MCF 10A (cell line): ENCODE data around the gene AGPAT4. TPM values are rescaled to one million over a fixed set of nuclear protein-coding genes. Genes with fewer than 3 reads are reported as not detected.

Source experiments
- BruUV-seq: library from RNA; stranded (reverse); fragments of 400-500 nt; replicated peaks from 2 replicates; lab custom pipeline; 2021; lab: Mats Ljungman, UMichigan
- CTCF ChIA-PET: fragments of 300-600 bp; sonication (Branson Sonifier 250); formaldehyde crosslinking; extraction: SDS; loops from one replicate; lab custom pipeline; 2021; ENCODE audit warnings: antibody characterized with exemption, inconsistent platforms; lab: Yijun Ruan, JAX
- POLR2A ChIA-PET: fragments of 300-600, 350-650 bp; sonication (Branson Sonifier 250); formaldehyde crosslinking; extraction: SDS; loops from one replicate; lab custom pipeline; 2020; ENCODE audit warnings: antibody characterized with exemption, inconsistent platforms; lab: Yijun Ruan, JAX
- DNase-seq: peaks from one replicate; pipeline ENCODE4 v3.0.0-alpha.2; 2018; ENCODE audit not compliant: unreplicated experiment
- H3K27ac Mint-ChIP-seq: one replicate; pipeline ENCODE4 v1.8.0; 2022; ENCODE audit warnings: mild to moderate bottlenecking, low read depth, mixed read lengths; ENCODE audit not compliant: unreplicated experiment
- H3K27me3 Mint-ChIP-seq: one replicate; pipeline ENCODE4 v1.8.0; 2022; ENCODE audit warnings: mixed read lengths; ENCODE audit not compliant: insufficient read depth, unreplicated experiment
- H3K36me3 Mint-ChIP-seq: one replicate; pipeline ENCODE4 v1.8.0; 2022; ENCODE audit warnings: mild to moderate bottlenecking, moderate library complexity, mixed read lengths; ENCODE audit not compliant: insufficient read depth, unreplicated experiment
- H3K4me1 Mint-ChIP-seq: one replicate; pipeline ENCODE4 v1.8.0; 2022; ENCODE audit warnings: mixed read lengths; ENCODE audit not compliant: insufficient read depth, unreplicated experiment
- H3K4me3 Mint-ChIP-seq: one replicate; pipeline ENCODE4 v1.8.0; 2022; ENCODE audit warnings: mild to moderate bottlenecking, moderate library complexity, mixed read lengths; ENCODE audit not compliant: unreplicated experiment
- H3K9me3 Mint-ChIP-seq: one replicate; pipeline ENCODE4 v1.8.0; 2022; ENCODE audit warnings: mixed read lengths; ENCODE audit not compliant: unreplicated experiment
- intact Hi-C: fragments of 100-400 bp; cut with micrococcal nuclease; formaldehyde crosslinking; loops from 2 replicates; pipeline ENCODE4 v1.14.1; 2022
- total RNA-seq: library from RNA; stranded (reverse); gene quantifications from 2 replicates; pipeline ENCODE4 v1.2.3, GENCODE V29; 2022
- TF ChIP-seq, protein P1 (sequence below): fragments of 200-600 bp; IDR thresholded peaks from one replicate; pipeline ENCODE4 v1.8.0; 2022; ENCODE audit warnings: antibody characterized with exemption, mild to moderate bottlenecking; ENCODE audit not compliant: unreplicated experiment

AGPAT4 gene
- total RNA-seq, 1 experiment from 2014 or later: 5.6 TPM

- H3K4me3 Mint-ChIP-seq: no peak overlapping the region
- intact Hi-C loops: no loop called here
- TF ChIP-seq, protein P1, sequence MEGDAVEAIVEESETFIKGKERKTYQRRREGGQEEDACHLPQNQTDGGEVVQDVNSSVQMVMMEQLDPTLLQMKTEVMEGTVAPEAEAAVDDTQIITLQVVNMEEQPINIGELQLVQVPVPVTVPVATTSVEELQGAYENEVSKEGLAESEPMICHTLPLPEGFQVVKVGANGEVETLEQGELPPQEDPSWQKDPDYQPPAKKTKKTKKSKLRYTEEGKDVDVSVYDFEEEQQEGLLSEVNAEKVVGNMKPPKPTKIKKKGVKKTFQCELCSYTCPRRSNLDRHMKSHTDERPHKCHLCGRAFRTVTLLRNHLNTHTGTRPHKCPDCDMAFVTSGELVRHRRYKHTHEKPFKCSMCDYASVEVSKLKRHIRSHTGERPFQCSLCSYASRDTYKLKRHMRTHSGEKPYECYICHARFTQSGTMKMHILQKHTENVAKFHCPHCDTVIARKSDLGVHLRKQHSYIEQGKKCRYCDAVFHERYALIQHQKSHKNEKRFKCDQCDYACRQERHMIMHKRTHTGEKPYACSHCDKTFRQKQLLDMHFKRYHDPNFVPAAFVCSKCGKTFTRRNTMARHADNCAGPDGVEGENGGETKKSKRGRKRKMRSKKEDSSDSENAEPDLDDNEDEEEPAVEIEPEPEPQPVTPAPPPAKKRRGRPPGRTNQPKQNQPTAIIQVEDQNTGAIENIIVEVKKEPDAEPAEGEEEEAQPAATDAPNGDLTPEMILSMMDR: no peak
- DNase-seq: no peak
- peaks cover 12% of the 10 kb centered on the region for H3K9me3 Mint-ChIP-seq
- peak overlapping the region; percentile 46 for H3K27ac Mint-ChIP-seq
- H3K4me1 Mint-ChIP-seq: no peaks in the 10 kb centered on the region
- no peaks in the 10 kb centered on the region for H3K27me3 Mint-ChIP-seq
- BruUV-seq: no TSS peak
- ChIA-PET CTCF (no interaction called here), POLR2A (no interaction called here)
- peaks cover 60% of the 10 kb centered on the region for H3K36me3 Mint-ChIP-seq
Measured at GRCh38 chr6:161116554-161116953, 157.3 kb downstream of the AGPAT4 start.

GRCh38 chr6:161115468-161115867 is 158.4 kb downstream of the AGPAT4 start:
- intact Hi-C loops: no loop called here
- Mint-ChIP-seq H3K27ac (peak overlapping the region; percentile 46), H3K27me3 (no peaks in the 10 kb centered on the region), H3K9me3 (peaks cover 8% of the 10 kb centered on the region), H3K36me3 (peaks cover 64% of the 10 kb centered on the region), H3K4me1 (no peaks in the 10 kb centered on the region), H3K4me3 (no peak overlapping the region)
- BruUV-seq: no TSS peak
- TF ChIP-seq, protein P1: no peak
- no peak for DNase-seq
- ChIA-PET POLR2A (no interaction called here), CTCF (interaction anchor here (0.6 to 1.6 kb wide), 3 partner anchors 48 to 184 kb away, joined by 3 to 5 read pairs (median 3); no protein-coding TSS in a partner anchor)

GRCh38 chr6:161111261-161111660 is 162.6 kb downstream of the AGPAT4 start:
- ChIA-PET CTCF (interaction anchor here (0.7 to 0.9 kb wide), 4 partner anchors 19 to 376 kb away, joined by 3 to 5 read pairs (median 4); no protein-coding TSS in a partner anchor), POLR2A (interaction anchor here (0.9 kb wide), 1 partner anchor 9 kb away, joined by 6 read pairs; no protein-coding TSS in a partner anchor)
- no peak for DNase-seq
- Mint-ChIP-seq H3K36me3 (peaks cover 81% of the 10 kb centered on the region), H3K4me3 (no peak overlapping the region), H3K9me3 (no peaks in the 10 kb centered on the region), H3K4me1 (no peaks in the 10 kb centered on the region), H3K27me3 (no peaks in the 10 kb centered on the region), H3K27ac (no peak overlapping the region)
- BruUV-seq: no TSS peak
- intact Hi-C loops: no loop called here
- TF ChIP-seq, protein P1: no peak

DNA sequence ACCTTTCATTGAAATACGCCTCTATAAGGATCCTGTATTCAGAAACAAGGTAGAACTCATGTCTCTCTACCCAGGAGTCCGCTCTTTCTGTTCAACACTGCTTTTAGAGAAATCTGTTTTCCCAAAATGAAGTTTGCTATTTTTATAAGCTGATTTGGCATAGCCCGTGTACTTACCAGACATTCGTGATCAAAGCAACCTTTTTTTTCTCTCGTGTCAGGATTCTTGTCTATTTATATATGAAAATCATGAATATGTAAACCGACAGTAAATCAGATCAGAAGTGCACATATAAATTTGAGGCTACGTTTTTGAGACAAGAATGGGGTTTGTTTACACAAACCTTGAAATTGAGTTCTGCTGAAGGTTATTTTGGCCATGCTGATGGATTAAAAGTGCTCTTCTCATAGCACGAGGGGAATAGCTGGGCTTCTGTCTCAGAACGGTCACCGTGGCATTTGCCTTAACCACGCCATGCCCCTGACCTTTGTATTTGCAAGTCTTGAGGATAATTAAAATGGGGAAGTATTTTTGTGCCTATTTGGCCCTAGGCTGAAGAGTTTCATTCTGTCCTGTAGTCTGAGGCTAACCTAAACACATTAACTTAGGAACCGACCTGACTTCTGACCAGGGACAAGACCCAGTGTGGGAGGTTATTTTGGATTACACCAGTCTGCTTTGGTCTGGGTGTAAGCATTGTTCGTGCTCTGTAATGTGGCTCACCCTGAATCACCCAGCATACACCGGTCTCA is 163.7 kb downstream of the AGPAT4 start:
- no peaks in the 10 kb centered on the region for H3K27me3 Mint-ChIP-seq
- no peak overlapping the region for H3K4me3 Mint-ChIP-seq
- H3K9me3 Mint-ChIP-seq: no peaks in the 10 kb centered on the region
- DNase-seq: no peak
- ChIA-PET POLR2A (no interaction called here), CTCF (interaction anchor here (0.8 kb wide), 1 partner anchor 261 kb away, joined by 3 read pairs; no protein-coding TSS in a partner anchor)
- BruUV-seq: no TSS peak
- H3K27ac Mint-ChIP-seq: no peak overlapping the region
- TF ChIP-seq, protein P1: no peak
- peaks cover 81% of the 10 kb centered on the region for H3K36me3 Mint-ChIP-seq
- intact Hi-C loops: no loop called here
- peaks cover 5% of the 10 kb centered on the region for H3K4me1 Mint-ChIP-seq
